Subcutaneous adipose tissue (tissue), 4 donors: ENCODE measurements around the gene CLRN1. TPM values are rescaled to one million over a fixed set of nuclear protein-coding genes. Genes with fewer than 3 reads are reported as not detected.

ENCODE experiments used
- CTCF ChIP-seq: fragments of 450-650 bp; IDR thresholded peaks from one replicate; pipeline ENCODE4 v1.5.1; 2016; ENCODE audit warnings: low read depth, mild to moderate bottlenecking, control low read depth, antibody characterized with exemption, moderate library complexity
- total RNA-seq, 4 donors: library from RNA; depleted of rRNA; stranded (reverse); fragments of >200 nt; gene quantifications; one replicate each; pipeline ENCODE4 v1.1.0, GENCODE V29; 2016

The CLRN1 gene
- total RNA-seq, 4 donors from 2014 or later = not detected

GRCh38 chr3:150905339-150905738, 67.2 kb downstream of the CLRN1 start, which contains the start of gene MINDY4B:
TSS of gene MINDY4B (minus strand) at chr3:150905439. CDS start at chr3:150905439, 0 bp downstream.
- no peak for TF ChIP-seq CTCF

- no peak for TF ChIP-seq CTCF
Measured at GRCh38 chr3:150902988-150903387, 69.5 kb downstream of the CLRN1 start.

- no peak for TF ChIP-seq CTCF
Measured at GRCh38 chr3:150901793-150902192, 70.7 kb downstream of the CLRN1 start.

GRCh38 chr3:150899141-150899540, 73.4 kb downstream of the CLRN1 start:
- no peak for TF ChIP-seq CTCF

GRCh38 chr3:150898046-150898754, 74.3 kb downstream of the CLRN1 start:
- no peak for TF ChIP-seq CTCF

- no peak for TF ChIP-seq CTCF
Measured at GRCh38 chr3:150897592-150897991, 74.9 kb downstream of the CLRN1 start.

GRCh38 chr3:150890831-150891230, 81.7 kb downstream of the CLRN1 start:
- no peak for TF ChIP-seq CTCF
